Transverse colon (tissue), 4 donors: ENCODE results near the gene TMEM208. TPM values are rescaled to one million over a fixed set of nuclear protein-coding genes. Genes with fewer than 3 reads are reported as not detected.

Experiments used
- DNase-seq: peaks from one replicate; pipeline ENCODE4 v3.0.0-alpha.2; 2019
- H3K27ac ChIP-seq, 4 donors: fragments of 200-600 bp; sonication (generic); 2 replicates each; pipeline ENCODE4 v1.5.1; 2016 to 2018; ENCODE audit warnings: inconsistent platforms in 4 of 4
- H3K27me3 ChIP-seq: fragments of 200-600 bp; sonication (generic); 2 replicates; pipeline ENCODE4 v1.5.1; 2017; ENCODE audit warnings: inconsistent platforms
- H3K36me3 ChIP-seq, 4 donors: fragments of 200-600 bp; sonication (generic); 2 replicates each; pipeline ENCODE4 v1.5.1; 2017 to 2019; ENCODE audit warnings: inconsistent platforms in 4 of 4
- H3K4me1 ChIP-seq, 4 donors: fragments of 200-600 bp; sonication (generic); 2 replicates each; pipeline ENCODE4 v1.5.1; 2017 to 2020; ENCODE audit warnings: inconsistent platforms in 4 of 4
- H3K4me3 ChIP-seq, 4 donors: fragments of 200-600 bp; sonication (generic); 1 replicate in 1 of 4; 2 replicates in 3 of 4; pipeline versions ENCODE4 v1.5.1 to v1.6.1; 2017 to 2019; ENCODE audit warnings: inconsistent platforms in 4 of 4
- H3K9me3 ChIP-seq, 2 donors: fragments of 200-600 bp; sonication (generic); 2 replicates each; pipeline ENCODE4 v1.5.1; 2017 to 2019; ENCODE audit warnings: inconsistent platforms in 2 of 2
- CTCF ChIP-seq, 5 experiments: fragments of 200-600 bp in 3 of 5; fragments of 450-650 bp in 2 of 5; sonication (generic) in 3 of 5; IDR thresholded peaks; 1 replicate in 2 of 5; 2 replicates in 3 of 5; pipeline ENCODE4 v1.5.1; 2016 to 2017; ENCODE audit warnings: antibody characterized with exemption in 5 of 5, inconsistent platforms in 3 of 5, mild to moderate bottlenecking in 2 of 5, moderate library complexity in 1 of 5
- EP300 ChIP-seq: sonication (generic); formaldehyde crosslinking; IDR thresholded peaks from one replicate; pipeline ENCODE4 v1.6.1; 2017; ENCODE audit warnings: antibody characterized with exemption, low read depth
- POLR2A ChIP-seq: fragments of 450-650 bp; IDR thresholded peaks from one replicate; pipeline ENCODE4 v1.6.1; 2016; ENCODE audit warnings: antibody characterized with exemption, mild to moderate bottlenecking, moderate library complexity
- POLR2AphosphoS5 ChIP-seq, 3 donors: sonication (generic); formaldehyde crosslinking; IDR thresholded peaks; one replicate each; pipeline ENCODE4 v1.6.1; 2016; ENCODE audit warnings: antibody characterized with exemption in 3 of 3
- whole genome bisulfite sequencing, 2 donors: methylation state at CpG; one replicate each; pipeline ENCODE4 v1.1.5; 2018; ENCODE audit warnings: low coverage in 1 of 2; 5-methylcytosine and 5-hydroxymethylcytosine counted together
- in situ Hi-C, 4 donors: fragments of 200-750 bp; cut with MboI; loops; one replicate each; pipeline versions ENCODE4 v1.15.0 to v1.15.1; 2017; ENCODE audit warnings: low sequenced_read_pairs in 3 of 4, low pct_ligation_motif_present in 1 of 4, low pct_unique_long_range_greater_than_20kb in 1 of 4
- intact Hi-C: fragments of 100-400 bp; cut with DNase I; formaldehyde crosslinking; loops from one replicate; pipeline ENCODE4 v1.15.1; 2023; ENCODE audit warnings: low total_unique reads
- total RNA-seq, 4 donors: library from RNA; depleted of rRNA; stranded (reverse); fragments of >200 nt; gene quantifications; one replicate each; pipeline ENCODE4 v1.1.0, GENCODE V29; 2016

The TMEM208 gene
- total RNA-seq, 4 donors from 2014 or later, result 29.5 to 50.2 (median 39.3) TPM; not detected in 1

DNA sequence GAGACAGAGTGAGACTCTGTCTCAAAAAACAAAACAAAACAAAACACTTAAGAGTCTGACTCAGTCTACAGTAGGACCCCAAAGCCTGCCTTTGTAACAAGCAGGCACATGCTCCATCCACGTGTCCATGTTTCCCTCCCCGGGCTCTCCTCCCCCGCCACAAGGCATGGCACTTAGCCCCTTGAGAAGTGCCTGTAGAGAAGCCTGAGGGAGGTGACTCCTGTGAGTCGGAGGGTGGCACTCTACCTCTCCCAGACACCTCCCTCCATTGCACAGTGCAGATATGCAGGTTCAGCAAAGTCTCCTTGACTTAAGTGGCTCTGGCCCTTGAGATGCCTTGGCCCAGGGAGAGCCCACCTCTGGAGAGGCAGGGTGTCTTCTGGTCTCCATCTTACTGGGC lies 13.6 kb downstream of the TMEM208 start:
- TF ChIP-seq CTCF (IDR thresholded peaks at IDR 0.05), result no peak
- TF ChIP-seq POLR2AphosphoS5 (IDR thresholded peaks at IDR 0.05), result no peak
- TF ChIP-seq EP300, result no peak
- no peak for TF ChIP-seq POLR2A
- Histone ChIP-seq H3K27me3 (no peaks in the 10 kb centered on the region), H3K9me3 (no peaks in the 10 kb centered on the region), H3K4me3 (no peak overlapping the region), H3K27ac (peak overlapping the region; percentile 79 to 94 (median 84)), H3K4me1 (peaks cover 31 to 54% (median 48%) of the 10 kb centered on the region in 4 donors), H3K36me3 (peaks cover 0 to 26% (median 7%) of the 10 kb centered on the region in 4 donors)
- 78% methylated on average over 4 of the region's 4 CpGs; no CpG with 5 or more reads in 1 of the 2 donors for WGBS, 2 donors
- no peak for DNase-seq
- in situ Hi-C loops, result no loop called here
- intact Hi-C loops, result no loop called here

DNA sequence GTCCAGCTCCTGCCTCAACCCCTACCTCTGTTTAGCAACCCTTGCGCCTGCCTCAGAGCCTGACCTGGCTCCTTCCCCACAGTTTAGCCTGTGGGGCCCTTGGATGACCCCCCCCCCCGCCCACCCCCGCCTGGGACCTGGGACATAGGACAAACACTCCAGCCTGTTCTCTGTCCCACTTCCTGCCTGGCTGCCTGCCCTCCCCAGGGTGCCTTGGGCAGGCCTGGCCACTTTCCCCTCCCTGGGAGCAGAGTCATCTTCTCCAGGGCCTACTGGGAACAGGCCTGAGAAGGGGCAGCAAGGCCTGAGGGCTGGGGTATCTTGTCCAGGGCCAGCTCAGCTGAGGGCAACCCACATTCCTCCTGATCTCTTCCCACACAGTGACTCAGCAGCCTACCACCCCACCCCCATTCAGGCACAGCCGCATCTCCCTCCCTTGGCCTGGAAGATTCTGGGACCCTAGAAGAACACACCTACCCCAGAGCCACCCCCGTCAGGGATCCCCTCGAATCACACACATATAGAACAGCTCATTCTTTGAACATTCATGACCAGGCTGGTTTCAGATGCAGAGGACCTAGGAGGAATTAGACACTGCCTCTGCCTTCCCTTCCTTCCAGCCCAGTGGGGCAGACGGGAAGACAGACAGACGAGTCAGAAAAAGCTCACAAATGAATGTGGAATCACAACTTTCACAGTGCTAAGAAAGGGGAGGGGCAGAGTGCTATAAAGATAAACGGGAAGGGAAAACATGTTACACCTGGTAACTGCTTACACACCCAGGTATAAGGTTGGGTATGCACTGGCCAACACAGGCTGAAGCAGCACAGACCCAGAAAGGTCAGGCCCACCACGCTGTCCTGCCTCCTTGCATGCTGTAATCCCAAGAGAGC lies 14.3 kb downstream of the TMEM208 start:
- Histone ChIP-seq H3K9me3 (no peaks in the 10 kb centered on the region), H3K4me1 (peaks cover 34 to 59% (median 53%) of the 10 kb centered on the region in 4 donors), H3K27me3 (no peaks in the 10 kb centered on the region), H3K27ac (peak overlapping the region; percentile 79 to 94 (median 84)), H3K4me3 (no peak overlapping the region), H3K36me3 (peaks cover 0 to 23% (median 5%) of the 10 kb centered on the region in 4 donors)
- TF ChIP-seq POLR2AphosphoS5 (IDR thresholded peaks at IDR 0.05), result peak; percentile 32 to 68 (median 52)
- no peak for TF ChIP-seq EP300
- TF ChIP-seq CTCF (IDR thresholded peaks at IDR 0.05), result no peak
- peak; percentile 46 for TF ChIP-seq POLR2A
- intact Hi-C loops (no loop called here), in situ Hi-C loops (no loop called here)
- WGBS, 2 donors, result 10 to 25% methylated on average over 2 to 9 of the region's 10 CpGs
- DNase-seq, result peak; percentile 77

- Histone ChIP-seq H3K9me3 (no peaks in the 10 kb centered on the region), H3K4me1 (peaks cover 34 to 59% (median 53%) of the 10 kb centered on the region in 4 donors), H3K27ac (peak overlapping the region; percentile 79 to 94 (median 84)), H3K4me3 (no peak overlapping the region), H3K27me3 (no peaks in the 10 kb centered on the region), H3K36me3 (peaks cover 0 to 14% (median 1%) of the 10 kb centered on the region in 4 donors)
- WGBS, 2 donors, result 77% methylated on average over 4 of the region's 4 CpGs; no CpG with 5 or more reads in 1 of the 2 donors
- intact Hi-C loops (no loop called here), in situ Hi-C loops (no loop called here)
- DNase-seq, result no peak
- TF ChIP-seq POLR2AphosphoS5 (IDR thresholded peaks at IDR 0.05) (no peak), EP300 (no peak), POLR2A (no peak)
These were observed 15.3 kb downstream of the TMEM208 start for GRCh38 chr16:67242138-67242730.

DNA sequence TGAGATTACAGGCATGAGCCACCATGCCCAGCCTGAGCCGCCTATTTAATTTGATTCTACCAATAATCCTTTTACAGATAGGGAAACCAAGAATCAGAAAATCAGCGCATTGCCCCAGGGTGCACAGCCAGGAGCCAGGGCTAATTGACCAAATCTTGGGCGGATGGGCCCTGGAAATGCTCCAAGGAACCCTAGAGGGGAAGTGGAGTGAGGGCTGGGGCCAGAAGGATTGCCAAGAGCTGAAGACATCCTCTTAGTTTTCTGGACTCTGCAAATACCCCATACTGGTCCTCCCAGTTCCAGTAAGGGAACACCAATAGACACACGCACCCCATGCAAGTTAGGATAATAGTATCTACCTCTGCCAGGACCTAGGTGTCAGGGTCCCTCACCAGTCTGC lies 16.6 kb downstream of the TMEM208 start:
- no peak for DNase-seq
- peaks cover 43 to 68% (median 62%) of the 10 kb centered on the region in 4 donors for H3K4me1 ChIP-seq
- H3K9me3 ChIP-seq, result no peaks in the 10 kb centered on the region
- intact Hi-C loops, result no loop called here
- H3K27me3 ChIP-seq, result peaks cover 6% of the 10 kb centered on the region
- no peak overlapping the region for H3K4me3 ChIP-seq
- H3K36me3 ChIP-seq, result peaks cover 0 to 1% (median 0%) of the 10 kb centered on the region in 4 donors
- peak overlapping the region; percentile 94 to 95 (median 94) for H3K27ac ChIP-seq
- 76 to 80% methylated on average over 2 to 4 of the region's 4 CpGs for WGBS, 2 donors
- no peak for TF ChIP-seq POLR2AphosphoS5 (IDR thresholded peaks at IDR 0.05)
- no peak for TF ChIP-seq POLR2A
- TF ChIP-seq CTCF (IDR thresholded peaks at IDR 0.05), result no peak
- TF ChIP-seq EP300, result no peak
- in situ Hi-C loops, result no loop called here
